Smooth muscle cell (in vitro differentiated cells): ENCODE measurements around the gene ADGRG3. TPM values are rescaled to one million over a fixed set of nuclear protein-coding genes. Genes with fewer than 3 reads are reported as not detected.
A peak's percentile ranks its signal among the peaks of the same experiment; 100 is the strongest.

Experiments used
- DNase-seq: peaks from one replicate; lab custom pipeline; 2025; ENCODE audit not compliant: unreplicated experiment; lab: John Stamatoyannopoulos, UW
- H2AFZ ChIP-seq: fragments of 200-600 bp; sonication (generic); 2 replicates; pipeline ENCODE4 v1.6.0; 2016; ENCODE audit warnings: antibody characterized with exemption, low read depth, mild to moderate bottlenecking
- H3F3A ChIP-seq: fragments of 200-600 bp; sonication (generic); 2 replicates; pipeline ENCODE4 v1.6.0; 2017; ENCODE audit warnings: antibody characterized with exemption, low read depth
- H3K27ac ChIP-seq: fragments of 200-600 bp; sonication (generic); 2 replicates; pipeline ENCODE4 v1.5.1; 2016; ENCODE audit warnings: low read depth, mild to moderate bottlenecking
- H3K27me3 ChIP-seq: fragments of 200-600 bp; sonication (generic); 2 replicates; pipeline ENCODE4 v1.6.1; 2016; ENCODE audit warnings: low read depth, mild to moderate bottlenecking
- H3K36me3 ChIP-seq: fragments of 200-600 bp; sonication (generic); 2 replicates; pipeline ENCODE4 v1.5.1; 2016; ENCODE audit warnings: low read depth
- H3K4me1 ChIP-seq: fragments of 200-600 bp; sonication (generic); 2 replicates; pipeline ENCODE4 v1.5.1; 2016; ENCODE audit warnings: low read depth
- H3K4me2 ChIP-seq: fragments of 200-600 bp; sonication (generic); 2 replicates; pipeline ENCODE4 v1.6.0; 2016; ENCODE audit warnings: mild to moderate bottlenecking
- H3K4me3 ChIP-seq: fragments of 200-600 bp; sonication (generic); 2 replicates; pipeline ENCODE4 v1.5.1; 2016; ENCODE audit warnings: mild to moderate bottlenecking
- H3K79me2 ChIP-seq: fragments of 200-600 bp; sonication (generic); 2 replicates; pipeline ENCODE4 v1.6.0; 2016; ENCODE audit warnings: low read depth, mild to moderate bottlenecking
- H3K9ac ChIP-seq: fragments of 200-600 bp; sonication (generic); 2 replicates; pipeline ENCODE4 v1.6.0; 2016; ENCODE audit warnings: low read depth
- H3K9me3 ChIP-seq: fragments of 200-600 bp; sonication (generic); replicated peaks from 2 replicates; pipeline ENCODE4 v1.5.1; 2016; ENCODE audit warnings: low read depth
- H4K20me1 ChIP-seq: fragments of 200-600 bp; sonication (generic); 2 replicates; pipeline ENCODE4 v1.6.0; 2016; ENCODE audit warnings: low read depth
- CTCF ChIP-seq: fragments of 200-600 bp; sonication (generic); IDR thresholded peaks from 2 replicates; pipeline ENCODE4 v1.5.1; 2017; ENCODE audit warnings: borderline replicate concordance, mild to moderate bottlenecking, antibody characterized with exemption; ENCODE audit not compliant: insufficient read depth, poor library complexity, severe bottlenecking
- WGBS: methylation state at CpG from one replicate; pipeline ENCODE4 v1.1.7; 2016; ENCODE audit warnings: low lambda C conversion rate; 5-methylcytosine and 5-hydroxymethylcytosine counted together
- polyA plus RNA-seq: library from polyadenylated mRNA; unstranded; fragments of >200 nt; fragmentation: Nextera tagmentation; extraction: Ambion mirVana; gene quantifications from 2 replicates; pipeline ENCODE4 v1.2.1, GENCODE V29; 2016
- total RNA-seq: library from RNA; depleted of rRNA; stranded (reverse); fragments of >200 nt; gene quantifications from 2 replicates; pipeline ENCODE4 v1.2.3, GENCODE V29; 2014

The ADGRG3 gene
- total and polyA plus RNA-seq, 2 experiments from 2014 or later, result 0.13 TPM; not detected in 1

- Histone ChIP-seq H3F3A (peaks cover 19% of the 10 kb centered on the region), H4K20me1 (no peaks in the 10 kb centered on the region), H3K4me3 (no peak overlapping the region), H3K4me1 (peaks cover 12% of the 10 kb centered on the region), H2AFZ (no peak overlapping the region), H3K27me3 (no peaks in the 10 kb centered on the region), H3K9me3 (no peaks in the 10 kb centered on the region), H3K79me2 (no peaks in the 10 kb centered on the region), H3K36me3 (no peaks in the 10 kb centered on the region), H3K27ac (peak overlapping the region; percentile 82), H3K4me2 (peak overlapping the region; percentile 46), H3K9ac (no peak overlapping the region)
- no peak for TF ChIP-seq CTCF
- peak; percentile 12 for DNase-seq
- 37% methylated on average over 17 of the region's 17 CpGs for WGBS
These were observed 44.7 kb upstream of the ADGRG3 start for GRCh38 chr16:57623251-57624043.

GRCh38 chr16:57624044-57624688 is 43.9 kb upstream of the ADGRG3 start:
- peak overlapping the region; percentile 82 for H3K27ac ChIP-seq
- H3K9ac ChIP-seq, result no peak overlapping the region
- no peaks in the 10 kb centered on the region for H3K9me3 ChIP-seq
- no peak overlapping the region for H3K4me3 ChIP-seq
- H3K4me1 ChIP-seq, result peaks cover 12% of the 10 kb centered on the region
- H2AFZ ChIP-seq, result peak overlapping the region; percentile 43
- H3K36me3 ChIP-seq, result no peaks in the 10 kb centered on the region
- DNase-seq, result no peak
- H3F3A ChIP-seq, result peaks cover 19% of the 10 kb centered on the region
- peak overlapping the region; percentile 46 for H3K4me2 ChIP-seq
- no peaks in the 10 kb centered on the region for H4K20me1 ChIP-seq
- no peak for TF ChIP-seq CTCF
- no peaks in the 10 kb centered on the region for H3K79me2 ChIP-seq
- no peaks in the 10 kb centered on the region for H3K27me3 ChIP-seq
- WGBS, result 66% methylated on average over 8 of the region's 8 CpGs

- WGBS, result 94% methylated on average over 16 of the region's 17 CpGs
- TF ChIP-seq CTCF, result no peak
- DNase-seq, result no peak
- no peaks in the 10 kb centered on the region for H4K20me1 ChIP-seq
- H3K36me3 ChIP-seq, result no peaks in the 10 kb centered on the region
- no peaks in the 10 kb centered on the region for H3K27me3 ChIP-seq
- H3K27ac ChIP-seq, result no peak overlapping the region
- no peak overlapping the region for H3K4me3 ChIP-seq
- H3K4me1 ChIP-seq, result peaks cover 12% of the 10 kb centered on the region
- H3F3A ChIP-seq, result peaks cover 19% of the 10 kb centered on the region
- peaks cover 3% of the 10 kb centered on the region for H3K79me2 ChIP-seq
- no peak overlapping the region for H3K9ac ChIP-seq
- no peaks in the 10 kb centered on the region for H3K9me3 ChIP-seq
- H3K4me2 ChIP-seq, result no peak overlapping the region
- no peak overlapping the region for H2AFZ ChIP-seq
These were observed 43.2 kb upstream of the ADGRG3 start for GRCh38 chr16:57624806-57625500.
